NK-92 treated with Interleukin-12 subunit alpha and Interleukin-12 subunit beta, amount 100 ng/mL, for 24 hours (cell line): Measurements from ENCODE around the gene SECTM1.

ENCODE experiments used
- DNase-seq: peaks from one replicate; lab custom pipeline; 2025; lab: John Stamatoyannopoulos, UW

The SECTM1 gene

GRCh38 chr17:82328141-82328993 lies 5.2 kb downstream of the SECTM1 start:
- no peak for DNase-seq

GRCh38 chr17:82327757-82328140 lies 5.8 kb downstream of the SECTM1 start:
- no peak for DNase-seq

GRCh38 chr17:82327289-82327688 lies 6.3 kb downstream of the SECTM1 start:
- DNase-seq: no peak

- no peak for DNase-seq
Observed at GRCh38 chr17:82325286-82326180, 8.0 kb downstream of the SECTM1 start.

- DNase-seq: no peak
Observed at GRCh38 chr17:82324566-82325285, 8.8 kb downstream of the SECTM1 start.

GRCh38 chr17:82323514-82324234 lies 9.9 kb downstream of the SECTM1 start:
- DNase-seq: no peak

- no peak for DNase-seq
Observed at GRCh38 chr17:82322526-82323453, 10.8 kb downstream of the SECTM1 start.

GRCh38 chr17:82321947-82322466 lies 11.6 kb downstream of the SECTM1 start:
- no peak for DNase-seq

- DNase-seq: no peak
Observed at GRCh38 chr17:82320956-82321927, 12.3 kb downstream of the SECTM1 start.

- DNase-seq: no peak
Observed at GRCh38 chr17:82320140-82320840, 13.3 kb downstream of the SECTM1 start.

GRCh38 chr17:82319619-82320062 lies 13.9 kb downstream of the SECTM1 start:
- DNase-seq: no peak

- no peak for DNase-seq
Observed at GRCh38 chr17:82318772-82319606, 14.6 kb downstream of the SECTM1 start.

- DNase-seq: no peak
Observed at GRCh38 chr17:82318169-82318498, 15.4 kb downstream of the SECTM1 start.

- DNase-seq: no peak
Observed at GRCh38 chr17:82317394-82318168, 16.0 kb downstream of the SECTM1 start, which contains the start of gene CD7. Gene CD7, minus strand, starts transcription at chr17:82317608. Its CDS starts 113 bp downstream, at chr17:82317495.

GRCh38 chr17:82316651-82317393 lies 16.7 kb downstream of the SECTM1 start:
- no peak for DNase-seq
